Suprapubic skin (tissue), 4 donors: ENCODE measurements around the gene PLAGL2. TPM values are rescaled to one million over a fixed set of nuclear protein-coding genes. Genes with fewer than 3 reads are reported as not detected.
A peak's percentile ranks its signal among the peaks of the same experiment; 100 is the strongest.

Experiments used
- DNase-seq, 2 donors: peaks; one replicate each; pipeline ENCODE4 v3.0.0-alpha.2; 2019; ENCODE audit warnings: low spot score in 2 of 2
- H3K27ac ChIP-seq: fragments of 200-600 bp; sonication (generic); one replicate; pipeline ENCODE4 v1.5.1; 2019
- H3K27me3 ChIP-seq: fragments of 200-600 bp; sonication (generic); one replicate; pipeline ENCODE4 v1.5.1; 2019
- H3K36me3 ChIP-seq: fragments of 200-600 bp; sonication (generic); one replicate; pipeline ENCODE4 v1.5.1; 2019
- H3K4me1 ChIP-seq: fragments of 200-600 bp; sonication (generic); one replicate; pipeline ENCODE4 v1.5.1; 2019
- H3K4me3 ChIP-seq: fragments of 200-600 bp; sonication (generic); one replicate; pipeline ENCODE4 v1.5.1; 2019; ENCODE audit warnings: mild to moderate bottlenecking
- H3K9me3 ChIP-seq: fragments of 200-600 bp; sonication (generic); one replicate; pipeline ENCODE4 v1.5.1; 2019
- EP300 ChIP-seq: sonication (generic); formaldehyde crosslinking; IDR thresholded peaks from one replicate; pipeline ENCODE4 v1.6.1; 2017; ENCODE audit warnings: antibody characterized with exemption
- POLR2A ChIP-seq, 2 donors: fragments of 450-650 bp; IDR thresholded peaks; one replicate each; pipeline ENCODE4 v1.6.1; 2017; ENCODE audit warnings: antibody characterized with exemption in 2 of 2, mild to moderate bottlenecking in 2 of 2, moderate library complexity in 2 of 2
- POLR2AphosphoS5 ChIP-seq, 3 donors: sonication (generic); formaldehyde crosslinking; IDR thresholded peaks; one replicate each; pipeline ENCODE4 v1.6.1; 2017; ENCODE audit warnings: antibody characterized with exemption in 3 of 3
- WGBS: methylation state at CpG from one replicate; pipeline ENCODE4 v1.1.5; 2018; 5-methylcytosine and 5-hydroxymethylcytosine counted together
- total RNA-seq, 4 donors: library from RNA; depleted of rRNA; stranded (reverse); fragments of >200 nt; gene quantifications; one replicate each; pipeline ENCODE4 v1.1.0, GENCODE V29; 2016
- TF ChIP-seq, protein P1 (sequence below), 2 donors: fragments of 200-600 bp in 1 of 2; fragments of 450-650 bp in 1 of 2; sonication (generic) in 1 of 2; IDR thresholded peaks; one replicate each; pipeline ENCODE4 v1.5.1; 2016 to 2019; ENCODE audit warnings: antibody characterized with exemption in 2 of 2, mild to moderate bottlenecking in 1 of 2, moderate library complexity in 1 of 2

The PLAGL2 gene
- total RNA-seq, 4 donors from 2014 or later = 13.0 to 28.8 (median 20.4) TPM

DNA sequence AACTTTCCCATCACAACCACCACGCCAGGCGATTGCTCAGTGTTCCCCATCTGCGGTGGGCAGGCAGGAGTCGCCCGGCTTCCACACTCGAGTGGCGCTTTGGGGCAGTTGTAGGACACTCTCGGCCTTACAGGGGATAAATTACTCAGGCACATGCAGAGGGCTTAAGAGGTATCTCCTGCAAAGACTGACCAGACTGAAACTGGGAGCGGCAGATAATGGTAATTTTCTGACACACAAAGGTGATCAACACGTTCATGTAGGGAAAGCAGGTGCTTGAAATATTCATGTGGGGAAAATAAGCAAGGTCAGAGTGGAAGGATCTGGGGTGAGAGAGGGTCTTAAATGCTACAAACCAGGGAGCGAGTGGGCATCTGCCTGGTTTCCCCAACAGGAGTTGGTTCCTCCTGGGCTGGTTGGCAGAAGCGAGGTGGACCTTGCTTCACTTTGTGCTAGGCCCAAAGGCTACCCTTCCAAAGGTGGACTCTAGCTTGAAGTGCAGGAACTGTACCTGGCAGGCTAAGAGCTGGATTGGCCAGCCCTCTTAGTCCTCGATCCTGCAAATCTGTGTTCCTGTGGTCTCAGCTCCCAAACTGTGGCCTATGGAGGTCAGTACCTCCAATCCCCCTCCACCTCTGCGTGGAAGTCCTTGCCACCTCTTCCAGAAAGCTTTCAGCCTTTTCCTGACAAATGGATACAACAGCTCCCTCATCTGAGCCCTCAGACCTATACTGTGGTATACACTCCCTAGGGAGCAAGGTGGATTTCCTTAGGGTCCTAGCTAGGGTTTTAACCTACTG, 16.7 kb downstream of the PLAGL2 start:
- Histone ChIP-seq H3K36me3 (peaks cover 9% of the 10 kb centered on the region), H3K27me3 (no peaks in the 10 kb centered on the region), H3K4me3 (peak overlapping the region; percentile 82), H3K27ac (peak overlapping the region; percentile 78), H3K4me1 (peaks cover 28% of the 10 kb centered on the region), H3K9me3 (no peaks in the 10 kb centered on the region)
- TF ChIP-seq POLR2AphosphoS5 (IDR thresholded peaks at IDR 0.05) = no peak
- TF ChIP-seq, protein P1, sequence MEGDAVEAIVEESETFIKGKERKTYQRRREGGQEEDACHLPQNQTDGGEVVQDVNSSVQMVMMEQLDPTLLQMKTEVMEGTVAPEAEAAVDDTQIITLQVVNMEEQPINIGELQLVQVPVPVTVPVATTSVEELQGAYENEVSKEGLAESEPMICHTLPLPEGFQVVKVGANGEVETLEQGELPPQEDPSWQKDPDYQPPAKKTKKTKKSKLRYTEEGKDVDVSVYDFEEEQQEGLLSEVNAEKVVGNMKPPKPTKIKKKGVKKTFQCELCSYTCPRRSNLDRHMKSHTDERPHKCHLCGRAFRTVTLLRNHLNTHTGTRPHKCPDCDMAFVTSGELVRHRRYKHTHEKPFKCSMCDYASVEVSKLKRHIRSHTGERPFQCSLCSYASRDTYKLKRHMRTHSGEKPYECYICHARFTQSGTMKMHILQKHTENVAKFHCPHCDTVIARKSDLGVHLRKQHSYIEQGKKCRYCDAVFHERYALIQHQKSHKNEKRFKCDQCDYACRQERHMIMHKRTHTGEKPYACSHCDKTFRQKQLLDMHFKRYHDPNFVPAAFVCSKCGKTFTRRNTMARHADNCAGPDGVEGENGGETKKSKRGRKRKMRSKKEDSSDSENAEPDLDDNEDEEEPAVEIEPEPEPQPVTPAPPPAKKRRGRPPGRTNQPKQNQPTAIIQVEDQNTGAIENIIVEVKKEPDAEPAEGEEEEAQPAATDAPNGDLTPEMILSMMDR (IDR thresholded peaks at IDR 0.05) = no peak
- 60% methylated on average over 14 of the region's 14 CpGs for WGBS
- no peak for DNase-seq

DNA sequence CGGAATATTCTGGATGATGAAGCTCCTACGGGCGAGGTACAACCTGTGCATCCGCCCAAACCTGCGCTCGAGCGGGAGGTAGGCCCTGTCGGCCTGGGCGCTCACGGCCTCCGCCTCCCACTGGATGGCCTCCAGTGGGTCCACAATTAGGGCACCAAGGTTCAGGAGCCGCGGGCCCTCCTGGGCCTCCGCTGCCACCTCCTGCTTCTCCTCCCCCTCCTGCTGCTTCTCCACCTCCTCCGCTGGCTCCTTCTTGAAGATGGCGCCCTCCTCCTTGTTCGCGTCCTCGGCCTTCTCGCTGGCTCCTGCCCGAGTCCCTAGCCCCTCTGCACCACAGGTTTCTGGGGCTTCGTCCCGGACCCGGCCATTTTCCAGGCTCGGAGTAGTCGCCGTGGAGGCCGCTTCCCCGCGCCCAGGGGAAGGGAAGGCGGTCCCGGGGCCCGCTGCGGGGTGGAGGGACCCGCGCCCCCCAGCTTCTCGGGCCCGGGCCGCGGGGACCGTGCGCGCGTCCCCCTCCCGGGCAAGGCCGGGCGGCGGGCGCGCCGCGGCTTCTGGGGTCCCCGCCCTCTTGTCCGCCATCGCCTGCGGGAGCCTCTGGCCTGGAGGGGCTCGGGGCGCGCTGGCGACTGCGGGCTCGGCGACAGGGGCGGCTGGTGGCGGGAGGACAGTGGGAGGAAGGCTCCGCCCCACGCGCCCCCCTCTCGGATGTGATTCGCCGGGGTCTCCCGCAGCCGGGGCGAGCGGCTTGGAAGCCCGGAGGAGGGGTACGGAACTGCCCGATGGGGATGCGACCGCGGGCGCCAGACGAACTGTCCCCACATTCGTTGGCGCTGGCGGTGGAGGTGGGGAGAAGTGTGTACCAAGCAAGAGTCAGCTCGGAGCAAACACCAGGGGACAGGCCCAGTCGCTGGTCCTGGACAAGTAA, 17.6 kb downstream of the PLAGL2 start:
- TF ChIP-seq EP300 (no peak), POLR2AphosphoS5 (IDR thresholded peaks at IDR 0.05) (peak in 1 of 3 donors; percentile 4)
- no peaks in the 10 kb centered on the region for H3K9me3 ChIP-seq
- no peaks in the 10 kb centered on the region for H3K27me3 ChIP-seq
- H3K4me3 ChIP-seq = peak overlapping the region; percentile 82
- 7% methylated on average over 52 of the region's 88 CpGs for WGBS
- peaks cover 28% of the 10 kb centered on the region for H3K4me1 ChIP-seq
- DNase-seq = peak; percentile 73 to 84
- H3K36me3 ChIP-seq = peaks cover under 1% of the 10 kb centered on the region
- H3K27ac ChIP-seq = peak overlapping the region; percentile 78

DNA sequence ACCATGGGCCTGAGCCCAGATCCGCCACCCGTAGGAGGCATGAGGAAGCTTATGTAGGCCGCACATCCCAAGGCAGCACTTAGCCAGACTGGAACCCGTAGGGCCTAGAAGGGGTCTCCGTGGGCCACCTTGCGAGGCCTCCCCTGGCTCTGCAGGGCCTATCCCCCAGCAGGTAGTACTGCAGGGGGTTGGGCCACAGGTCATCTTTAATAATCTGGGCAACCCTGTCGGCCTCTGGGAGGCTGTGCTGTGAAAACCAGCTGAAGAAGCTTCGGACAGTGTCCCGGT, 18.5 kb downstream of the PLAGL2 start:
- H3K36me3 ChIP-seq = no peaks in the 10 kb centered on the region
- no peaks in the 10 kb centered on the region for H3K27me3 ChIP-seq
- WGBS = 100% methylated on average over 2 of the region's 9 CpGs
- TF ChIP-seq EP300 (no peak), POLR2A (IDR thresholded peaks at IDR 0.05) (no peak), POLR2AphosphoS5 (IDR thresholded peaks at IDR 0.05) (no peak)
- TF ChIP-seq, protein P1 (IDR thresholded peaks at IDR 0.05) = no peak
- DNase-seq = no peak
- peak overlapping the region; percentile 82 for H3K4me3 ChIP-seq
- no peaks in the 10 kb centered on the region for H3K9me3 ChIP-seq
- peaks cover 24% of the 10 kb centered on the region for H3K4me1 ChIP-seq
- H3K27ac ChIP-seq = no peak overlapping the region

DNA sequence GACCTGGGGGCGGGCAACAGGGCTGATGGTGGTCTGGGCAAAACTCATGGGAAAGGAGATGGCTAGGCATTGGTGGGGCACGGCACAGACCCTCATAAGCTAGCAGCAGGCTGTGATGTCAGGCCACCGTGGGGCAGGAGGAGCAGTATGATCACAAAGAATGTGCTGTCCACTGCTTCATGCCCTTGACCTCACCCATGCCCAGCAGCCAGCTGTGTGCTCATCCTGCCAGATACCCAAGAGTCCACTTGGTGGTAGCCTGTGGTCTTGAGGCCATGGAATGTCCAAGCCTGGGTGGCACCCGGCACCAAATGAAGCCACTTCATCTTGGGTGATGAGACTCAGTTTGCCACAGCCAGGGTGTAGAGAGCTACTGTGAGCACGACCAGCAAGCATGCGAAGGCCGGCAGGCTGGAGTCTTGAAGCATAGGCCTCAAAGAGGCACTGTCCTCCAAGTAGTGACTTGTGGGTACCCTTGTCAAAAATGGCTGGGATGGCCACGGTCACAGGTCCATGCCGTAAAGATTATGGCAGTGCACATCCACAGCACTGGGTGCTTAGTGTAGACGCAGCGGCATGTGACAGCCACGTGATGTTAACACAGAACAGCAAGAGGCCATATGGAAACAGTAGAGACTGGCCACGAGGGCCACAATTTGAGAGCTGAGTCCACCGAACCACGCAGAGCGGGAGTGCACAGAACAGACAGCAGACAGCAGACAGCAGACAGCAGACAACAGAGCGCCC, 19.0 kb downstream of the PLAGL2 start:
- Histone ChIP-seq H3K27me3 (no peaks in the 10 kb centered on the region), H3K9me3 (no peaks in the 10 kb centered on the region), H3K27ac (no peak overlapping the region), H3K4me3 (peak overlapping the region; percentile 82), H3K4me1 (peaks cover 24% of the 10 kb centered on the region), H3K36me3 (no peaks in the 10 kb centered on the region)
- no peak for DNase-seq
- WGBS = 97% methylated on average over 13 of the region's 17 CpGs
- TF ChIP-seq POLR2A (IDR thresholded peaks at IDR 0.05) = no peak
- TF ChIP-seq, protein P1 (IDR thresholded peaks at IDR 0.05) = no peak
- no peak for TF ChIP-seq EP300
- TF ChIP-seq POLR2AphosphoS5 (IDR thresholded peaks at IDR 0.05) = no peak

DNA sequence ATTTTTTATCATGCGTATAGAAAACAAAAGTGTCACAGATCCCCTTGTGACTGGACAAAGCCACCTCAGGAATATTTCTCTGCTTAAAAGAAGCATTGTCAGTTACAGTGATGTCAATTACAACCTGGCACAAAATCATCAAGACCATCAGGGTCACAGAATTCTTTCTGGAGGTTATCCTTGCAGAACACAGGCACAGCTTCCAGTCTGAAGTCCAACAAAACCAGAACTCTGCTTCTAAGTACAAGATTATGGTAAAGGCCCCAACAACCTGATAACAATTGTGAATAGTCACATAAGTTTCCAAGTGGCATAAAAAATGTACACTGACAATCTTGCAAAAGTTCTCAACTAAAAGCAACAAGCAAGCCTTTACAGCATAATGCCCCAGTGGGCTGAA, 21.0 kb downstream of the PLAGL2 start:
- H3K9me3 ChIP-seq = no peaks in the 10 kb centered on the region
- H3K4me1 ChIP-seq = peaks cover 20% of the 10 kb centered on the region
- no peak for DNase-seq
- TF ChIP-seq, protein P1 (IDR thresholded peaks at IDR 0.05) = no peak
- no peak for TF ChIP-seq EP300
- no peak for TF ChIP-seq POLR2A (IDR thresholded peaks at IDR 0.05)
- no peak for TF ChIP-seq POLR2AphosphoS5 (IDR thresholded peaks at IDR 0.05)
- 100% methylated on average over 1 of the region's 1 CpG for WGBS
- H3K36me3 ChIP-seq = no peaks in the 10 kb centered on the region
- H3K4me3 ChIP-seq = no peak overlapping the region
- H3K27ac ChIP-seq = no peak overlapping the region
- H3K27me3 ChIP-seq = no peaks in the 10 kb centered on the region
